Measurements from ENCODE around the gene CHCHD3.

The CHCHD3 gene

DNA sequence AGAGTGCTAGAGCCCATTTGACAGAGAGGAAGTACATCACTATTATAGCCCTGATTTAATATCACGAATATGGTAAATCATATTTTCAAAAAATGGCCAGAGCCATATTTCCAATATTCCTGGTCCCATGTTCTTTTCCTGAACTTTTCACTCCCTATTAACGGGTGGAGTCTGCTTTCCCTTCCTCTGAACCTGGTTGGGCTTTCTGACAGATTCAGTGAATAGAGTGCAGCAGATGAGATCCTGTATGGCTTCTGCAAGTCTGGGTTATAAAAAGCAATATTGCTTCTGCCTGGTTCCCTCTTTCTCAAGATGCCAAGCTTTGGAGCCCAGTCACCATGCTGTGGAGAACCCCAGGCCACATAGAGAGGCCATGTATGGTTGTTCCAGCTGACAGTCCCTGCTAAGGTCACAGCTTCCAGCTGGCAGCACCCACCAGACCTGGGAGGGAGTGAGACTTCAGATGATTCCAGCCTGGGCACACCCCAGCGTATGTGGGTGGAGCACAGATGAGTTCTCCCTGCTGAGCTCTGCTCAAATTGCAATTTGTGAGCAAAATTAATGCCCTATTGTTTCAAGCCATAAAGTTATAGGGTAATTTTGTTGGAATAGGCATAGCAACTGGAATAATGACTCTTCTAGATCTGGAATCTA, 17.9 kb upstream of the CHCHD3 start:
- H3K9me3 Mint-ChIP-seq: no peaks in the 10 kb centered on the region
- peaks cover 2% of the 10 kb centered on the region for H3K27me3 Mint-ChIP-seq
- no peaks in the 10 kb centered on the region for H3K4me1 Mint-ChIP-seq
- H3K36me3 Mint-ChIP-seq: no peaks in the 10 kb centered on the region
- no peak overlapping the region for H3K4me3 Mint-ChIP-seq
- H3K27ac Mint-ChIP-seq: no peak overlapping the region

DNA sequence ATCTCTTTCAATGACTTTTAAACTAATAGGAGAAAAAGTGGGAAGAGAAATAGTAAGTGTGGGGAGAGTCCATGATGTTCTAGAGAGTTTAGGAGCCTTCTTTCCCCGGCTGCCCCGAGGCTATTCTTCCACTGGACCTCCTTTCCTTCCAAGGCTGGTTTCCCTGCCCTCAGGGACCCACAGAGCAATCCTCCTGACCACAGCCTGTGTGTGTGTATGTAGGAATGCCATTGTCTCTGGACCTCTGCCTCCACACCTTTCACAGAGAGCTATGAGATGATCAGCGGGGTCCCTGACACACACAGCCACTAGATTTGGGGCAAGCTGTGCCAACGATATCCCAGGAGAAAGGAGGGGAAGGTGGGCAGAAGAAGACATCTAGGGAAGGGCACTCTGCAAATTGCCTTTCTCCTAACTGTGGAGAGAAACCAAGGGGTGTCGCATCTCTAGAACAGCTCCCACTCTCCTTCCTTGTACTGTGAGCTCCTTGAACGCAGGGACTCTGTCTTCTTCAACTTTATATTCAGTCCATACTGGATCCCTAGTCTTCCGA, 13.3 kb upstream of the CHCHD3 start:
- Mint-ChIP-seq H3K9me3 (no peaks in the 10 kb centered on the region), H3K36me3 (no peaks in the 10 kb centered on the region), H3K4me3 (no peak overlapping the region), H3K4me1 (no peaks in the 10 kb centered on the region), H3K27ac (no peak overlapping the region), H3K27me3 (peaks cover 1% of the 10 kb centered on the region)

DNA sequence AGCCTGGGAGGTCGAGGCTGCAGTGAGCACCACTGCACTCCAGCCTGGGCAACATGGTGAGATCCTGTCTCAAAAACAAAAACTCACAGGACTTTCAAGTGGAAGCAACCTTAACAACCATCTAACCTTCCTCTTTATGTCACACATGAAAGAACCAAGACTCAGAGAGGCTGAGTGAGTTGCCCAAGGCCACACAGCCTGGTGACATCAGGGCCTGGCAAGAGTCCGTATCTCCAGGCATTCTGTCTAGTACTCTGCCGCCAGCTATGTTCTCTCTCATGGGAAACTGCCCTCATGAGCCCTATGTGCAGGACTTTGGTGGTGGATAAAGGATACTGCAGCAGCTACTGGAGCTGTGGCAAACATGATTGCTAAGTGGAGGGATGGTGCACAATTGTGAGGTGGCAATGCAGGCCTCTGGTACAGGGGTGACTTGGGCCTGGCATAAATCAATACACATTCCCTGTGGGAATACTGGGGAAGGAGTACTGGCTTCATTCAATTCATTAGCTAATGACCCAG, 10.1 kb upstream of the CHCHD3 start:
- Mint-ChIP-seq H3K27me3 (no peaks in the 10 kb centered on the region), H3K36me3 (no peaks in the 10 kb centered on the region), H3K4me1 (no peaks in the 10 kb centered on the region), H3K9me3 (no peaks in the 10 kb centered on the region), H3K4me3 (no peak overlapping the region), H3K27ac (no peak overlapping the region)

DNA sequence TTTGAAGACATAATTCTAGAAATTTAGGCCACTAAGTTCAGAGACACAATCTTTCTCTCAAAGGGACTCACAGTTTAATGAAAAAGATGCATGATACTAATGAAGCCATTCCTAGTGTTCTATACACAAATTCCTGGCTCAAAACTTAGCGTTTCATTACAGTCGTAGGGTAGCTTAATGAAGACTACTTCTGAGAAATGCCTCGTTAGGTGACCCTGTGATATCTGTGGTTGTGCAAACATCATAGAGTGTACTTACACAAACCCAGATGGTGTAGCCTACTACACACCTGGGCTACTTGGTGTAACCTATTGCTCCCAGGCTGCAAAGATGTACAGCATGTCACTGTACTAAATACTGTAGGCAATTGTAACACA, 488 bp upstream of the CHCHD3 start:
- Mint-ChIP-seq H3K4me1 (peaks cover 26% of the 10 kb centered on the region), H3K36me3 (peaks cover 4% of the 10 kb centered on the region), H3K9me3 (no peaks in the 10 kb centered on the region), H3K27me3 (no peaks in the 10 kb centered on the region), H3K27ac (peak overlapping the region; percentile 92), H3K4me3 (peak overlapping the region; percentile 92)

DNA sequence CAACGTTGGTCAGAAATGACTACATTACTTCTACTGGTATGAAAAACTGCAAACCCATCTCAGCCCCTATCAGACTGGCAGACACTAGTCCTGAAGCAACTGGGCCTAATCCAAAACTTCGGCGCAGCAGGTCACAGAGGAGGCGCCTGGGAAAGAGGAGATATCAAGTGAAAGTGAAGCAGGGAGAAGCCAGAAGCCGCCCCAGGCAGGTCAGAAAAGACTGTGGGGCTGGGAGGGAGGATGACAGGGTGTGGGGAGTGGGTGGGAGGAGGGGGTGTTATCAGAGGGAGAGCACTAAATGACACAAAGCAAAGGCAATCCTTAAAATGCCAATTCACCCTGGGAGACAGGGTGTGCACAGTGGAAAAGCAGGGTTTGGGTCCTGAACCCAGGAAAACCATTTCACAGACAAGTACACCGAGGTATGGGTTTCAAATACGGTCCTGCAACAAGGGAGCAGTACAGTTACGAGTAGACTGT, 731 bp downstream of the CHCHD3 start:
- H3K4me3 Mint-ChIP-seq: peak overlapping the region; percentile 92
- H3K27me3 Mint-ChIP-seq: no peaks in the 10 kb centered on the region
- H3K27ac Mint-ChIP-seq: peak overlapping the region; percentile 92
- no peaks in the 10 kb centered on the region for H3K9me3 Mint-ChIP-seq
- H3K4me1 Mint-ChIP-seq: peaks cover 34% of the 10 kb centered on the region
- peaks cover 6% of the 10 kb centered on the region for H3K36me3 Mint-ChIP-seq

DNA sequence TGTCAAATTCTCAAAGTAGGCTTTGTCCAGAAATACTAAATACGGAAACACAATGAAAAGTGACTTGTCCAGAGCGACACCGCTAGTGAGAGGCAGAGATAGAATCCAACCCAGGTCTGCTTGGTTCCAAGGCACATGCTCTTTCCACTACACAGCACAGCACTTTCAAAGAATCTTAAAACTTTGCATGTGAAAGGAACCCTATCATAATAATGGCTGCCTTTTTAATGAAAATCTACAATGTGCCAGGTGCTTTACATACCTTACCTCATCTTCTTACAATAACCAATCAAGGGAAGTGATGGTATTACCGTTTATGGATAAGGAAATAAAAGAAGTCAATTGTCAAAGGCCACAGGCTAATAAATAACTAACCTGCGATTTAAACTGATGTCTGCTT, 2.6 kb downstream of the CHCHD3 start:
- H3K9me3 Mint-ChIP-seq: no peaks in the 10 kb centered on the region
- no peaks in the 10 kb centered on the region for H3K27me3 Mint-ChIP-seq
- H3K4me3 Mint-ChIP-seq: no peak overlapping the region
- H3K36me3 Mint-ChIP-seq: peaks cover 6% of the 10 kb centered on the region
- H3K4me1 Mint-ChIP-seq: peaks cover 43% of the 10 kb centered on the region
- no peak overlapping the region for H3K27ac Mint-ChIP-seq

DNA sequence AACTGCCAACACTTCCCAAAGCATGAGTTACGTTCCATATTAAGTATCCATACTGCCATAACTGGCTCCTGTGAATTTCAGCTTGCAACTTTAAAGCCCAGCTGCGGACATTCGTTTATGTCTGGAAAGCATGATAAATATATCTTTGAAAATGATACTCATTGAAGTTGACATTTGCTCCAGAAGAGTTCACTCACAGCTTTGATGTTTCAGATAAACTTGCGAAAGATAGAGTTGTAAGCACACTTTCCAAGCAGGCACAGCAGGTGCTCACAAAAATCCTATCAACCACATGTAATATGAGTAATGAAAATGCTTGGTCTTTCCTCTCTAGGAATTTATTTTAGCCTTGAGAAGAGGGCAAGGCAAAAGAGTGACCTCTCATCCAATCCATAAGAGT, 4.5 kb downstream of the CHCHD3 start:
- Mint-ChIP-seq H3K27ac (no peak overlapping the region), H3K36me3 (peaks cover 10% of the 10 kb centered on the region), H3K27me3 (no peaks in the 10 kb centered on the region), H3K4me3 (no peak overlapping the region), H3K4me1 (peaks cover 56% of the 10 kb centered on the region), H3K9me3 (no peaks in the 10 kb centered on the region)

DNA sequence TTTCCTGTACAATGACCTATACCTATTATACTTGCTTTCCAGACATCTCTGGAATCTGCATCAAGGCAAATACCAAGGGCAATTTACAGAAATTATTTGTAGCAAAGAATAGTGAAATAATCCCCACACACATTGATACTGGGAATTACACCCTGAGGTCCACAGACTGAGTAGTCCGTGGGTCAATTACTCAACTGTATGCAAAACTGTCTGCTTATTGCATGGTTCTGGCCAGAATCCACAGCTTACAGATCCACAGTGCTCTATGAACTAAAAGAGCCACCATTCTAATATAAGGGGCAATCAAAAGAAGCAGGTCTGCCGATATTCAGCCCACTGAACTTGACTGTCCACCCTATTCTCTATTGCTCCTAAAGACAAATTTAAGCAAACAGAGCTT, 5.7 kb downstream of the CHCHD3 start:
- Mint-ChIP-seq H3K36me3 (peaks cover 12% of the 10 kb centered on the region), H3K4me1 (peaks cover 63% of the 10 kb centered on the region), H3K4me3 (no peak overlapping the region), H3K27ac (no peak overlapping the region), H3K9me3 (no peaks in the 10 kb centered on the region), H3K27me3 (no peaks in the 10 kb centered on the region)

DNA sequence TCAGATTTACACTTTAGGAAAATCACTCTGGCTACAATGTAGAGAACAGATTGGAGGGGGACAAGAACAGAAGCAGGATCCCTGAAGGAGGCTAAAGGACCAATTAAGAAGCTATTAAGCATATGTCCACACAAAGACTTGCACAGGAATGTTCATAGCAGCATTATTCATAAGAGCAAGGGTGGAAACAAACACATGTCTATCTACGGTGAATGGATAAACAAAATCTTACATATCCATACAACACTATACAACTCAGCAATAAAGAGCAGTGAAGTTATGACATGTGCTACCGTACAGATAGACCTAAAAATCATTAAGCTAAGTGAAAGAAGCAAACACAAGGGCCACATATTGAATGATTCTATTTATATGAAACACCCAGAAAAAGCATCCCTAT, 10.4 kb downstream of the CHCHD3 start:
- Mint-ChIP-seq H3K9me3 (no peaks in the 10 kb centered on the region), H3K27me3 (no peaks in the 10 kb centered on the region), H3K4me3 (no peak overlapping the region), H3K4me1 (peaks cover 45% of the 10 kb centered on the region), H3K27ac (no peak overlapping the region), H3K36me3 (peaks cover 30% of the 10 kb centered on the region)

DNA sequence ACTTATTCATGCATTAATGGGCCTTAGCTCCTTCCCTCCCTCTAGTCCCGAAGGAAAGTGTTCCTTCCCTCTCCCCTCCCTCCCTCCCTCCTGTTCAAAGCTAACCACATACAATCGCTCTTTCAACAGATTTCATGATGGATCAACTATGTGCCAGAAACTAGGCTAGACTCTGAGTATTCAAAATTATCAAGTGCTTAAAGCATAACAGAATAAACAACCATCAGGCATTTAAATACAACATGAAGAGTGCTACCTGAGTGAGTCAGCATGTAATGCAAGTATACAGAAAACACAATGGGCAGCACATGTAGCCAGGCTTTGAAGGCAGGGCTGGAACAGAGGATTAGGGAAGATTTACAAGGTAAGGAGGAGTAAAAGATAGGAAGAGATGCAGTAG, 11.3 kb downstream of the CHCHD3 start:
- Mint-ChIP-seq H3K27me3 (no peaks in the 10 kb centered on the region), H3K4me3 (no peak overlapping the region), H3K9me3 (no peaks in the 10 kb centered on the region), H3K4me1 (peaks cover 42% of the 10 kb centered on the region), H3K36me3 (peaks cover 31% of the 10 kb centered on the region), H3K27ac (no peak overlapping the region)

DNA sequence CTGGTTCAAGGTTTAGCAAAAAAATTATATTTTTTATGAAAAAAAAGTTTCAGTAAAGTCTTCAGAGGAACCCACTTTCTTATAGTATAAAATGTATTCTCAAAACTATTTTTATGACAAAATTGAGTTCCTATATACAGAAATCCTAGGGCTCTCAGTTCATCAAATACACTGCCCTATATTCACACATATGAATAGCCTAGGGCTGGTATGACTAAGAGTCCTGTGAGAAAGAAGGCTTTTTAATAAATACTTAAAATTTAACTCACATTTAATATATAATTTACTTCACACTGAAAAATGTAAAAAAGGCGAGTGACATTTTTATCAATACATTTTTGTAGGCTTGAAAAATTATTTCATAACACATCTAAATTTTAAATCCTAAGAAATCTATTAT, 16.6 kb downstream of the CHCHD3 start:
- Mint-ChIP-seq H3K27ac (no peak overlapping the region), H3K27me3 (no peaks in the 10 kb centered on the region), H3K9me3 (no peaks in the 10 kb centered on the region), H3K4me1 (peaks cover 18% of the 10 kb centered on the region), H3K4me3 (no peak overlapping the region), H3K36me3 (peaks cover 25% of the 10 kb centered on the region)

DNA sequence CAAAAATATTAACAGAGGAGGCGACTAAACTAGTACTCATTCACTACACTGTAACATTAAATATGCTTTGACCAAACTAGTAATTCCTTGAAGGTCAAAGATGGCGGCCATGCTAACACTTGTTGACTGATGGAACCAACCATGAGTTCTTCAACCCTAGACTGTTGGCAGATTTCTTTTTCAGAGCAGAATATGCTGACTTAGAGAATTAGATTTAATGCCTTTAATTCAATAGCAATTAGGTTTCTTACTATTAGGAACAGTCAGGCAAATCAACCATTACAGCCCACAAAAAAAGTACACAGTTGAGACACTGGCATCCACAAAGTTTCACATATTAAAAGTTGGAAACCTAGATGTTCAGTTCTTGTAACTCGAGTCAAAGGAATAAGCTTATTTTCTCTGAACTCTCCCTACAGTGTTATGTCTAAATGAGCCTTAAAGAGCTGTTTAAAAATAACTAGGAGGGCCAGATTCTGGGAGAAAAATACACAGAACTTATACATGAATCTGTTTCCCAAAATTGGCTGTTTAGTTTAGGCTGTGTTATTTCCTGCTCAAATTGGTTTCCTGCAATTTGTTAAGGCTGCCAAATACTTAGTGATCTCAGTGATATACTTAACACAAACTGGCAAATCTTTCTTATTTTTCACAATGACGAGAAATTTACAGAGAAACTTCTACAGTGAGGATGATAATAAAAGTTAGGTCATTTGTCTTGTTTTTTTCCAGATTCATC, 17.6 kb downstream of the CHCHD3 start:
- Mint-ChIP-seq H3K27me3 (no peaks in the 10 kb centered on the region), H3K27ac (no peak overlapping the region), H3K9me3 (no peaks in the 10 kb centered on the region), H3K36me3 (peaks cover 28% of the 10 kb centered on the region), H3K4me1 (peaks cover 27% of the 10 kb centered on the region), H3K4me3 (no peak overlapping the region)

DNA sequence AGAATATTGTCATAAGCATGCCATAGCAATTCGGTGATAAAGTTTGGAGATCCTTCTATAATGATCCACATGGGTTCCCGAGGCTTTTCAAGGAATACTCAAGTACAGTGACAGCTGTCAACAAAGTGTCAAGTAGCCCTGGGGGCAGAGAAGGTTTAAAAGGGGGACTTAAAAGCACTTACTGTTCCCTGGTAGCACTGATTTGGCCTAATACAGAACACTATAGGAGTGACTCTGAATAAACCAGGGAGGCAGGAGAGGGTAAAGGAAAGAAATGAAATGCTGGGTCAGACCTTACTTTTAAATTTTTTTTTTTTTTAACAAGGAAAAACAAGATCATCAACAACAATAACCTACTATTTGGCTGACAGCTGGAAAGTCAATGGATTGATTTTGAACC, 20.1 kb downstream of the CHCHD3 start:
- H3K9me3 Mint-ChIP-seq: no peaks in the 10 kb centered on the region
- no peak overlapping the region for H3K27ac Mint-ChIP-seq
- H3K4me1 Mint-ChIP-seq: peaks cover 39% of the 10 kb centered on the region
- H3K36me3 Mint-ChIP-seq: peaks cover 13% of the 10 kb centered on the region
- H3K27me3 Mint-ChIP-seq: no peaks in the 10 kb centered on the region
- no peak overlapping the region for H3K4me3 Mint-ChIP-seq

DNA sequence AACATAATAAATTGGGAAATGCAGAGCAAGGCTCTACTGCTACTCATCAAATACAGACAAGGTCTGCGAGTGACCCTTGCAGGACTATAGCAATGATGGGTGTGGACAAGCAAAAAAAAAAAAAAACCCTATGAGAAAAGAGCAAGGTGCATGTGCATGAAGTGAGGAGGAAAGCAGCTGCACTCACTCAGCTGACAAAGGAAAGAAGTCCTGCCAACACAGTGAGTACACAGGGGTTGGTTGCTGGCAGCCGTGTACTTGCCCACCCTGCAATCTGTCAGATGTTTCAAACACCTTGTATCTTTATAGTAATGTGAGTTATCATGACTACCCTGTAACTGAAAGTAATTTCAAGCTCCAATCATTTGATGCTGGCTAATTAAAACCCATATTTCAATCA, 20.5 kb downstream of the CHCHD3 start:
- H3K36me3 Mint-ChIP-seq: peaks cover 9% of the 10 kb centered on the region
- no peak overlapping the region for H3K27ac Mint-ChIP-seq
- H3K4me1 Mint-ChIP-seq: peaks cover 39% of the 10 kb centered on the region
- no peaks in the 10 kb centered on the region for H3K27me3 Mint-ChIP-seq
- H3K9me3 Mint-ChIP-seq: no peaks in the 10 kb centered on the region
- H3K4me3 Mint-ChIP-seq: no peak overlapping the region

DNA sequence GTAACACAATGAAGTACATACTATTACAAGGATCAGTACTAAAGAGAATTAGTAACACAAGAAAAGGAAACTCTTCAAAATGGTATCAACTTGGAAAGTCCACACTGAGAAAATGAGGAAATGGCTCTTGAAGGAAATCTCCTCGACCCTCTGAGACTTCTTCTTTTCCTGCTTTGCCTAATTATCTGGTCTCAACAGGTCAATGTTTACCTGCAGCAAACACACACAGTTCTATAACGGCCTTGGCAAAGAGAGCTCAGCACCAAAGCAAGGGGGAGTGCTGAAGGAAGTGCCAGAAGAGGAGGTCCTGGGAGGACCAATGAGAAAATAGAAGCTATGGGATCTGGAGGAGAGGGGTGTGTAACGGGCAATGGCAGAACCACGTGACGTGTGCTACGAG, 21.9 kb downstream of the CHCHD3 start:
- no peak overlapping the region for H3K4me3 Mint-ChIP-seq
- H3K27me3 Mint-ChIP-seq: no peaks in the 10 kb centered on the region
- H3K9me3 Mint-ChIP-seq: no peaks in the 10 kb centered on the region
- peaks cover 46% of the 10 kb centered on the region for H3K4me1 Mint-ChIP-seq
- peak overlapping the region; percentile 65 for H3K27ac Mint-ChIP-seq
- H3K36me3 Mint-ChIP-seq: peaks cover 9% of the 10 kb centered on the region

DNA sequence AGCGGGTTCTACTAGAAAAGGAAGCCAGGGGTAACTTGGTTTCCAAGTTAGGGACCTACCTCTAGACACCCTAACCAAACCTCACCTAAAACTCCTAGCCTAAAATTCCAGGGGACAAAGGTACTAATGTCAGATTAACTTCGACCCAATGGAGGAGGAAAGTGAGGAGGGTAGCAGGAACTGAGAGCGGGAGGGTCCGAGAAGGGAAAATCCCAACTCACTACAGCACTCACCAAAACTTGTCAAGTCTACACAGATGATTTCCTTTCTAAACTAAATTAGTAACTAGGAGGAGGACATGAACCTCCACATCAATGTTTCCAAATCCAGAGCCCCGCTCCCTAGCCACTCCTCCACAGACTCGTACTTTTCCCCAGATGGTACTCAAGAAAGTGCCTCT, 22.6 kb downstream of the CHCHD3 start:
- Mint-ChIP-seq H3K36me3 (peaks cover 11% of the 10 kb centered on the region), H3K4me3 (no peak overlapping the region), H3K4me1 (peaks cover 46% of the 10 kb centered on the region), H3K27ac (no peak overlapping the region), H3K9me3 (no peaks in the 10 kb centered on the region), H3K27me3 (no peaks in the 10 kb centered on the region)

All from activated naive CD4-positive, alpha-beta T cell treated with anti-CD3 and anti-CD28 coated beads, Interleukin-2, amount 50 U/mL, for 24 hours (primary cell).